GM12892 (cell line): ENCODE measurements around the gene DEFB126.

Experiments used
- POLR2A ChIP-seq: IDR thresholded peaks from 2 replicates; pipeline ENCODE4 v1.6.1; 2011; ENCODE audit warnings: low read depth, low read length, control low read depth
- POLR2AphosphoS5 ChIP-seq: IDR thresholded peaks from 2 replicates; pipeline ENCODE4 v1.6.1; 2011; ENCODE audit warnings: low read depth, low read length, control low read depth

DNA sequence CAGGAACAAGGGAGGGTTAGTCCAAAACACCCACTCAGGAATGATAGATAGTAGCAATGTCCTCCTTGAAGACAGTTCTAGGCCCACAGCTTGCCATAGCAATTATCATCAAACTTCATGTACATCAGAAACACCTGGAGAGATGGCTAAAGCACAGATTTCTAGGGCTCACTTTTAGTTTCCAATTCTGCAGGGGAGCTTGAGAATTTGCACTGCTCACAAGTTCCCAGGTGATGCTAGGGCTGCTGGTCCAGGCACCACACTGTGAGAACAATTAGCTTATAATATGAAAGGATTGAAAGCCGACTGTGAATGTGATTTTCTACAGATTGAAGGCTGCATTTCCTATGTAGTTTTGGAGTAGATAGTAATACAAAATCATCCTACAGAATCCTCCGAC is 3.5 kb downstream of the DEFB126 start:
- TF ChIP-seq POLR2A = no peak
- no peak for TF ChIP-seq POLR2AphosphoS5
